IPS DF 19.7 (cell line): ENCODE measurements around the gene PITPNM1.
A peak's percentile ranks its signal among the peaks of the same experiment; 100 is the strongest.
"Not testable (repeated sequence)": the region's sequence is repeated elsewhere in the genome, so short reads cannot be mapped to it uniquely, and the experiment has no call there.

Experiments
- DNase-seq: peaks from one replicate; pipeline ENCODE4 v3.0.0-alpha.2; 2013; ENCODE audit warnings: low read depth, low spot score

Gene PITPNM1

GRCh38 chr11:67489885-67490726 lies 15.1 kb downstream of the PITPNM1 start:
- no peak for DNase-seq

- DNase-seq = no peak
These were observed 15.8 kb downstream of the PITPNM1 start for GRCh38 chr11:67489203-67489884.

GRCh38 chr11:67486481-67487195 lies 18.5 kb downstream of the PITPNM1 start:
- no peak for DNase-seq

GRCh38 chr11:67485873-67486361 lies 19.2 kb downstream of the PITPNM1 start:
- DNase-seq = not testable (repeated sequence)

GRCh38 chr11:67484847-67485311 lies 20.3 kb downstream of the PITPNM1 start:
- DNase-seq = no peak

- no peak for DNase-seq
These were observed 21.1 kb downstream of the PITPNM1 start for GRCh38 chr11:67483831-67484665.

GRCh38 chr11:67482827-67483798 lies 22.1 kb downstream of the PITPNM1 start, which contains the start of gene AIP:
Gene AIP (plus strand): TSS chr11:67483026. CDS start chr11:67483159, 133 bp downstream.
- DNase-seq = peak; percentile 95

GRCh38 chr11:67482275-67482826 lies 22.8 kb downstream of the PITPNM1 start:
- DNase-seq = no peak

GRCh38 chr11:67477344-67478050 lies 27.7 kb downstream of the PITPNM1 start:
- DNase-seq = not testable (repeated sequence)

GRCh38 chr11:67476692-67477091 lies 28.5 kb downstream of the PITPNM1 start:
- not testable (repeated sequence) for DNase-seq

- no peak for DNase-seq
These were observed 32.3 kb downstream of the PITPNM1 start for GRCh38 chr11:67472882-67473281.

GRCh38 chr11:67470337-67471002 lies 34.7 kb downstream of the PITPNM1 start:
- no peak for DNase-seq

GRCh38 chr11:67469508-67469811 lies 35.7 kb downstream of the PITPNM1 start:
- no peak for DNase-seq

- DNase-seq = peak; percentile 48
These were observed 36.2 kb downstream of the PITPNM1 start, which contains the start of gene TMEM134 for GRCh38 chr11:67468759-67469507. Gene TMEM134 (minus strand): TSS chr11:67469251. CDS start chr11:67469192, 59 bp downstream.

- DNase-seq = no peak
These were observed 36.8 kb downstream of the PITPNM1 start for GRCh38 chr11:67468456-67468758.

- no peak for DNase-seq
These were observed 37.1 kb downstream of the PITPNM1 start for GRCh38 chr11:67468056-67468455.

GRCh38 chr11:67466962-67467771 lies 38.0 kb downstream of the PITPNM1 start:
- no peak for DNase-seq
